Tibial nerve (tissue), 4 donors: ENCODE results near the gene TRPM4. TPM values are rescaled to one million over a fixed set of nuclear protein-coding genes. Genes with fewer than 3 reads are reported as not detected.
A peak's percentile ranks its signal among the peaks of the same experiment; 100 is the strongest.

Experiments
- DNase-seq, 2 donors: peaks; one replicate each; pipeline ENCODE4 v3.0.0-alpha.2; 2019; ENCODE audit warnings: low spot score in 2 of 2
- H3K27ac ChIP-seq, 4 donors: fragments of 200-600 bp; sonication (generic) in 3 of 4; one replicate each; pipeline ENCODE4 v1.5.1; 2017 to 2019; ENCODE audit warnings: mild to moderate bottlenecking in 1 of 4
- H3K27me3 ChIP-seq, 2 donors: fragments of 200-600 bp; sonication (generic) in 1 of 2; one replicate each; pipeline versions ENCODE4 v1.5.1 to v1.6.0; 2017 to 2019
- H3K36me3 ChIP-seq, 3 donors: fragments of 200-600 bp; sonication (generic); one replicate each; pipeline ENCODE4 v1.5.1; 2018 to 2019
- H3K4me1 ChIP-seq, 4 donors: fragments of 200-600 bp; sonication (generic) in 3 of 4; one replicate each; pipeline ENCODE4 v1.5.1; 2017 to 2019
- H3K4me3 ChIP-seq, 4 donors: fragments of 200-600 bp; sonication (generic) in 3 of 4; one replicate each; pipeline ENCODE4 v1.5.1; 2017 to 2019; ENCODE audit warnings: mild to moderate bottlenecking in 1 of 4, moderate library complexity in 1 of 4
- H3K9me3 ChIP-seq, 4 donors: fragments of 200-600 bp; sonication (generic) in 3 of 4; one replicate each; pipeline ENCODE4 v1.5.1; 2017 to 2019
- EP300 ChIP-seq, 2 donors: sonication (generic); formaldehyde crosslinking; IDR thresholded peaks; one replicate each; pipeline ENCODE4 v1.6.1; 2017; ENCODE audit warnings: antibody characterized with exemption in 2 of 2, mild to moderate bottlenecking in 1 of 2
- POLR2A ChIP-seq, 2 donors: fragments of 450-650 bp; IDR thresholded peaks; one replicate each; pipeline ENCODE4 v1.6.1; 2017; ENCODE audit warnings: antibody characterized with exemption in 2 of 2, mild to moderate bottlenecking in 2 of 2, moderate library complexity in 2 of 2
- WGBS, 2 donors: methylation state at CpG; one replicate each; pipeline ENCODE4 v1.1.5; 2018; 5-methylcytosine and 5-hydroxymethylcytosine counted together
- total RNA-seq, 4 donors: library from RNA; depleted of rRNA; stranded (reverse); fragments of >200 nt; gene quantifications; one replicate each; pipeline ENCODE4 v1.1.0, GENCODE V29; 2016
- TF ChIP-seq, protein P1 (sequence below), 5 experiments: fragments of 200-600 bp in 3 of 5; fragments of 450-650 bp in 2 of 5; sonication (generic) in 3 of 5; IDR thresholded peaks; one replicate each; pipeline ENCODE4 v1.5.1; 2016 to 2019; ENCODE audit warnings: antibody characterized with exemption in 5 of 5, mild to moderate bottlenecking in 3 of 5, moderate library complexity in 2 of 5

The TRPM4 gene
- total RNA-seq, 4 donors from 2014 or later = 12.6 to 22.4 (median 16.7) TPM

DNA sequence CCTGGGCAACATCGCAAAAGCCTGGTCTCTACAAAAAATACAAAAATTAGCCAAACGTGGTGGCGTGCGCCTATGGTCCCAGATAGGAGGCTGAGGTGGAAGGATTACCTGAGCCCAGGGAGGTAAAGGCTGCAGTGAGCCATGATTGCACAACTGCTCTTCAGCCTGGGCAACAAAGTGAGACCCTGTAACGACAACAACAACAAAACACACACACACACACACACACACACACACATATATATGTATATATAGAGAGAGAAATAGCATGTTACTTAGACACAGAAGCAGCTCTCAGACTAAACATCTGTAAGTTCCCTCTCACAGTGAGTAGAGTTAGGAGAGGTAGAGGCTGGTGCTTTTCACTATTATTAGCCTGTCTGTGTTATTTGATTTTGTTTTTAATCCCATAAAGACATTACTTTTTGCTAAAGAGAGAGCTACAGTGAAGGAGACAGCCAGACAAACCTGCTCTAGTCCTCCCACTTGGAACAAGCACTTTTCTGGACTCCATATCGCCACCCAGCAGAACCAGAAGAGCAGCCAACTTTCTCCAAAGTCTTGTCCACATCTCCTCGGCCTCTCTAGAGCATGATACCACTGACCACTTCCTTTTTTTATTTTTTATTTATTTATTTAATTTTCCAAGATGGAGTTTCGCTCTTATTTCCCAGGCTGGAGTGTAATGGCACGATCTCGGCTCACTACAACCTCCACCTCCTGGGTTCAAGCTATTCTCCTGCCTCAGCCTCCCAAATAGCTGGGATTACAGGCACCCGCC lies 46.2 kb upstream of the TRPM4 start:
- no peak for DNase-seq
- WGBS, 2 donors = 79 to 84% methylated on average over 11 of the region's 11 CpGs
- Histone ChIP-seq H3K4me3 (no peak overlapping the region), H3K27ac (no peak overlapping the region), H3K36me3 (peaks cover 0 to 32% (median 7%) of the 10 kb centered on the region in 3 donors), H3K27me3 (no peaks in the 10 kb centered on the region), H3K4me1 (peaks cover 0 to 36% (median 6%) of the 10 kb centered on the region in 4 donors), H3K9me3 (no peaks in the 10 kb centered on the region)
- TF ChIP-seq EP300 (IDR thresholded peaks at IDR 0.05) = no peak
- TF ChIP-seq, protein P1, sequence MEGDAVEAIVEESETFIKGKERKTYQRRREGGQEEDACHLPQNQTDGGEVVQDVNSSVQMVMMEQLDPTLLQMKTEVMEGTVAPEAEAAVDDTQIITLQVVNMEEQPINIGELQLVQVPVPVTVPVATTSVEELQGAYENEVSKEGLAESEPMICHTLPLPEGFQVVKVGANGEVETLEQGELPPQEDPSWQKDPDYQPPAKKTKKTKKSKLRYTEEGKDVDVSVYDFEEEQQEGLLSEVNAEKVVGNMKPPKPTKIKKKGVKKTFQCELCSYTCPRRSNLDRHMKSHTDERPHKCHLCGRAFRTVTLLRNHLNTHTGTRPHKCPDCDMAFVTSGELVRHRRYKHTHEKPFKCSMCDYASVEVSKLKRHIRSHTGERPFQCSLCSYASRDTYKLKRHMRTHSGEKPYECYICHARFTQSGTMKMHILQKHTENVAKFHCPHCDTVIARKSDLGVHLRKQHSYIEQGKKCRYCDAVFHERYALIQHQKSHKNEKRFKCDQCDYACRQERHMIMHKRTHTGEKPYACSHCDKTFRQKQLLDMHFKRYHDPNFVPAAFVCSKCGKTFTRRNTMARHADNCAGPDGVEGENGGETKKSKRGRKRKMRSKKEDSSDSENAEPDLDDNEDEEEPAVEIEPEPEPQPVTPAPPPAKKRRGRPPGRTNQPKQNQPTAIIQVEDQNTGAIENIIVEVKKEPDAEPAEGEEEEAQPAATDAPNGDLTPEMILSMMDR (IDR thresholded peaks at IDR 0.05) = no peak
- TF ChIP-seq POLR2A (IDR thresholded peaks at IDR 0.05) = no peak

DNA sequence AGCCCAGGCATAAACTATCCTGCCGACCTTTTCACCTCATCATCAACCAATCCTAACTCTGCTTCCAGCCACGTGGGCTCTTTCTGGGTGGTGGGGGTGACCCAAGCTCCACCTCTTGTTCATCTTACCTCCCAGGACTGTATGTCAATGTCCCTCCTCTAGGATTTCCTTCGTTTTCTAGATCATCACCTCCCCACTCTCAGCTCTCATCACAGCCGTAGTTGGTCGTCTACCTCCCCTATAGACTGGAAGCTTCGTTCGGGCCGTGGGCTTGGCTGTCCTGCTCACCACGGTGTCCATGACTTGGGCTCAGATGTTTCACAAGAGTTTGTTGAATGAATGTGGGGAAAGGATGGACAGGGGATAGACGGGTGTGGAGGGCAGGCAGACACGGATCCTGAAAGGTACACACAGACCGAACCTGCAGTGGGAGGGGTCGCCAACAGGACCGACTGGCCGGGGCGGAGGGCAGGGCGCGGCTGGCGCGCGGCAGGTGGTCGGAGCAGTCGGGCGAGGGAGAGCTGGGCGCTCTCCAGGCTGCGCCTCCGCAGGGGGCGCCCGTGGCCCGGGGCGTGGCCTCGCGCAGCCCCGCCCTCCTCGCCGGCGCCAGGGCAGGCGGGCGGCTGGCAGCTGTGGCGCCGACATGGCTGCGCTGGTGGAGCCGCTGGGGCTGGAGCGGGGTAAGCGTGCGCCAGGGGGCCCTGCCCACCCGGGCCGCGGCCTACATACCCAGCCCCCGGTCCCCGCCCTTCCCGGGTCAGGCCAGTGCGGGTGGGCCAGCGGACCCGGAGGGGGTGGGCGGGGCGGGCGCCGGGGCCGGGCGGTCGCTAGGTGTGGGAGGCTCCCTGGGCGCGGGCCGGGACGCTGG lies 43.6 kb upstream of the TRPM4 start, which contains the start of gene LIN7B:
TSS of gene LIN7B (plus strand) at position 609 of the 868 bp plus-strand sequence. CDS start at position 644, 35 bp downstream.
- Histone ChIP-seq H3K36me3 (peaks cover 0 to 6% (median 0%) of the 10 kb centered on the region in 3 donors), H3K27me3 (no peaks in the 10 kb centered on the region), H3K27ac (peak within 1 kb of the TSS; percentile 60 to 89 (median 84)), H3K4me1 (peaks cover 0 to 55% (median 15%) of the 10 kb centered on the region in 4 donors), H3K9me3 (no peaks in the 10 kb centered on the region), H3K4me3 (peak within 1 kb of the TSS; percentile 60 to 89 (median 74))
- TF ChIP-seq EP300 (IDR thresholded peaks at IDR 0.05) (no peak), POLR2A (IDR thresholded peaks at IDR 0.05) (peak in 1 of 2 donors; percentile 26)
- TF ChIP-seq, protein P1 (IDR thresholded peaks at IDR 0.05) = peak; percentile 56 to 80 (median 71)
- 1 to 2% methylated on average over 21 to 36 of the region's 66 CpGs for WGBS, 2 donors
- DNase-seq = no peak

DNA sequence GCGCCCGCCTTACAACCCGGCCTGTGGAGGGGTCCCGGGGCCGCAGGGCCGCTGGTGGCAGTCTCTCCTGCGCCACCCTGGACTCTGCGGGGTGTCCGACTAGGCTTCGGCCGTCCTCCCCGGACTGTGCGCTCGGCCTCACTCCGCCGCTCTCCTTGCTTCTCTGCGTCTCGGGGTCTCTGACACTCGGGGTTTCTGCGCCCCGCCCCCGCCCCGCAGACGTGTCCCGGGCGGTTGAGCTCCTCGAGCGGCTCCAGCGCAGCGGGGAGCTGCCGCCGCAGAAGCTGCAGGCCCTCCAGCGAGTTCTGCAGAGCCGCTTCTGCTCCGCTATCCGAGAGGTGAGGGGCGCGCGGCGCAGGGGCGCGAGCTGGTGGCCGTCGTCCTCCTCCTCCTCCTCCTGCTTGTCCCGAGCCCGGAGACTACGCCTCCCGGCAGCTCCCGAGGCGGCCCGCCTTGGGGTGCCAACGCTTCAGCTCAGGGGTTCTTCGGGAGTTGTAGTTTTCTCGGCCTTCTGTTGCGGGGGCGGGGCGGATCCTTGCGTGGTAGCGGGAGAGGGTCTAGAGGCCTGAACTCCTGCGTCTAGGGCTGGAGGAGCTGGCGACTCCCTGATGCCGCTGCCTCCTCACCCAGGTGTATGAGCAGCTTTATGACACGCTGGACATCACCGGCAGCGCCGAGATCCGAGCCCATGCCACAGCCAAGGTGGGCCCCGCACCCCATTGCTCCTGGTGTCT lies 42.8 kb upstream of the TRPM4 start:
- peaks cover 0 to 63% (median 20%) of the 10 kb centered on the region in 4 donors for H3K4me1 ChIP-seq
- H3K36me3 ChIP-seq = peaks cover 0 to 3% (median 0%) of the 10 kb centered on the region in 3 donors
- peak overlapping the region; percentile 60 to 89 (median 74) for H3K4me3 ChIP-seq
- peak in 1 of 2 donors; percentile 36 for DNase-seq
- H3K27me3 ChIP-seq = no peaks in the 10 kb centered on the region
- peak overlapping the region; percentile 60 to 89 (median 84) for H3K27ac ChIP-seq
- no peaks in the 10 kb centered on the region for H3K9me3 ChIP-seq
- TF ChIP-seq POLR2A (IDR thresholded peaks at IDR 0.05) = peak in 1 of 2 donors; percentile 17
- TF ChIP-seq, protein P1 (IDR thresholded peaks at IDR 0.05) = no peak
- TF ChIP-seq EP300 (IDR thresholded peaks at IDR 0.05) = peak; percentile 9 to 42
- 11 to 20% methylated on average over 25 to 38 of the region's 68 CpGs for WGBS, 2 donors

DNA sequence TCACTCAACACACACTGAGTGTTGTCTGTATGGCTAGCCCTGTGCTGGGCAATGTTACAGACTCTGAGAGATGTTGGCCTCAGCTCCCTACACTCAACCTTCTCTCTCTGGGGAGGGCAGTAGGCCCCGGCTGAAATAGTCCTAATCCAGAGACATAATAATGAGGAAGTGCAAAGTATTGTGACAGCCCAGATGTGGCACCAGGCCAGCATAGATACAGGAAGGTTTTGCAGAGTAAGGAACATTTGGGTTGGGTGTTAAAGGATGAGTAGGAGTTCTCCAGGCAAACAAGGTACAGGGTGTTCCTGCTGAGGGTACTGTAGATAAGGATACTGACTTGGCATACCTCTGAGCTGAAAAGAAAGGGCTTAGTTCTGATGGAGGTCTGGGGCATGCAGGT lies 41.0 kb upstream of the TRPM4 start:
- Histone ChIP-seq H3K27me3 (no peaks in the 10 kb centered on the region), H3K36me3 (peaks cover 0 to 3% (median 0%) of the 10 kb centered on the region in 3 donors), H3K27ac (no peak overlapping the region), H3K4me1 (peaks cover 0 to 55% (median 26%) of the 10 kb centered on the region in 4 donors), H3K9me3 (no peaks in the 10 kb centered on the region), H3K4me3 (no peak overlapping the region)
- 53% methylated on average over 1 of the region's 1 CpG for WGBS, 2 donors
- peak; percentile 38 to 67 for DNase-seq
- TF ChIP-seq POLR2A (IDR thresholded peaks at IDR 0.05) = no peak
